Activated CD4-positive, alpha-beta T cell treated with anti-CD3 and anti-CD28 coated beads, Interleukin-2, amount 50 U/mL, for 48 hours (primary cell): Measurements from ENCODE around the gene ZBTB43.
"Not testable (repeated sequence)": the region's sequence is repeated elsewhere in the genome, so short reads cannot be mapped to it uniquely, and the experiment has no call there.

Experiments used
- DNase-seq, 2 experiments: peaks; one replicate each; pipeline ENCODE4 v3.0.0-alpha.2; 2020

ZBTB43 gene

GRCh38 chr9:126791406-126792230 is 13.2 kb upstream of the ZBTB43 start:
- no peak for DNase-seq

GRCh38 chr9:126793686-126794417 is 11.0 kb upstream of the ZBTB43 start:
- DNase-seq: no peak

GRCh38 chr9:126794441-126794840 is 10.4 kb upstream of the ZBTB43 start:
- no peak for DNase-seq

GRCh38 chr9:126796758-126797157 is 8.1 kb upstream of the ZBTB43 start:
- no peak for DNase-seq

- DNase-seq: no peak
These were observed 6.9 kb upstream of the ZBTB43 start for GRCh38 chr9:126797903-126798302.

- no peak for DNase-seq
These were observed 5.8 kb upstream of the ZBTB43 start for GRCh38 chr9:126799034-126799433.

GRCh38 chr9:126802318-126803059 is 2.4 kb upstream of the ZBTB43 start:
- no peak for DNase-seq

GRCh38 chr9:126804198-126804695 is 593 bp upstream of the ZBTB43 start:
- DNase-seq: no peak

GRCh38 chr9:126805554-126806262 is 868 bp downstream of the ZBTB43 start:
- peak; percentile 78 to 86 for DNase-seq

- no peak for DNase-seq
These were observed 1.5 kb downstream of the ZBTB43 start for GRCh38 chr9:126806336-126806735.

GRCh38 chr9:126809068-126809467 is 4.2 kb downstream of the ZBTB43 start:
- no peak for DNase-seq

- DNase-seq: not testable (repeated sequence)
These were observed 5.4 kb downstream of the ZBTB43 start for GRCh38 chr9:126810221-126810620.

GRCh38 chr9:126813072-126813471 is 8.2 kb downstream of the ZBTB43 start:
- no peak for DNase-seq

- no peak for DNase-seq
These were observed 9.3 kb downstream of the ZBTB43 start for GRCh38 chr9:126814091-126814490.

- not testable (repeated sequence) for DNase-seq
These were observed 12.8 kb downstream of the ZBTB43 start for GRCh38 chr9:126817615-126818014.

- no peak for DNase-seq
These were observed 13.6 kb downstream of the ZBTB43 start for GRCh38 chr9:126818482-126818881.

- no peak for DNase-seq
These were observed 14.6 kb downstream of the ZBTB43 start for GRCh38 chr9:126819482-126819881.

GRCh38 chr9:126822278-126822677 is 17.4 kb downstream of the ZBTB43 start:
- DNase-seq: no peak

GRCh38 chr9:126822873-126823272 is 18.0 kb downstream of the ZBTB43 start:
- no peak for DNase-seq

- DNase-seq: not testable (repeated sequence)
These were observed 19.2 kb downstream of the ZBTB43 start for GRCh38 chr9:126824052-126824451.

- no peak for DNase-seq
These were observed 22.4 kb downstream of the ZBTB43 start for GRCh38 chr9:126827227-126827626.

GRCh38 chr9:126829035-126829434 is 24.2 kb downstream of the ZBTB43 start:
- no peak for DNase-seq

- DNase-seq: no peak
These were observed 26.0 kb downstream of the ZBTB43 start for GRCh38 chr9:126830827-126831226.
